Pancreas (tissue), 10 donors: ENCODE data around the gene SLC9C1. TPM values are rescaled to one million over a fixed set of nuclear protein-coding genes. Genes with fewer than 3 reads are reported as not detected.

Experiments
- ATAC-seq, 4 donors: fragments of 200-7000 bp; cut with Tn5 transposase; one replicate each; pipeline versions ENCODE4 v1.8.0 to v1.9.1; 2020; ENCODE audit warnings: mild to moderate bottlenecking in 4 of 4, moderate library complexity in 4 of 4
- DNase-seq, 6 donors: peaks; one replicate each; pipeline ENCODE4 v3.0.0-alpha.2; 2020
- FAIRE-seq: peaks from 2 replicates; lab custom pipeline; 2012; peaks lifted over from hg19 to GRCh38; lab: Jason Lieb, UNC
- H3K27ac ChIP-seq, 4 donors: fragments of 200-600 bp; sonication (generic); 1 replicate in 3 of 4; 2 replicates in 1 of 4; pipeline versions ENCODE4 v1.5.0 to v1.8.0; 2020
- H3K27me3 ChIP-seq, 4 donors: fragments of 200-600 bp; one replicate each; pipeline ENCODE4 v1.8.0; 2021
- H3K36me3 ChIP-seq, 3 donors: fragments of 200-600 bp; sonication (generic) in 1 of 3; one replicate each; pipeline versions ENCODE4 v1.5.0 to v1.8.0; 2020 to 2021
- H3K4me1 ChIP-seq, 3 donors: fragments of 200-600 bp; one replicate each; pipeline ENCODE4 v1.8.0; 2021
- H3K4me3 ChIP-seq, 4 donors: fragments of 200-600 bp; sonication (generic) in 2 of 4; one replicate each; pipeline versions ENCODE4 v1.5.0 to v1.8.0; 2020 to 2021
- H3K9me3 ChIP-seq, 4 donors: fragments of 200-600 bp; one replicate each; pipeline ENCODE4 v1.8.0; 2021
- WGBS, 2 donors: extraction: QIAGEN DNeasy Blood & Tissue Kit; methylation state at CpG; one replicate each; pipeline ENCODE4 v1.1.7; 2013; 5-methylcytosine and 5-hydroxymethylcytosine counted together
- intact Hi-C, 3 donors: fragments of 100-400 bp; cut with DNase I; formaldehyde crosslinking; loops; one replicate each; pipeline versions ENCODE4 v1.11.1 to v1.14.2; 2022
- polyA plus RNA-seq, 2 donors: library from polyadenylated mRNA; stranded (reverse); fragments of 200-250 nt; gene quantifications; one replicate each; pipeline ENCODE4 v1.2.3, GENCODE V29; 2013
- total RNA-seq, 6 donors: library from RNA; stranded (reverse); fragmentation: NEBNext Ultra II Directional in 4 of 6; extraction: Animal tissue kit (Norgen Biotek cat#: 25700) in 4 of 6; gene quantifications; one replicate each; pipeline versions ENCODE4 v1.2.1 to v1.2.4, GENCODE V29; 2021 to 2023
- TF ChIP-seq, protein P1 (sequence below), 4 donors: fragments of 200-600 bp; sonication (generic) in 3 of 4; IDR thresholded peaks; one replicate each; pipeline versions ENCODE4 v1.5.0 to v1.8.0; 2021; ENCODE audit warnings: antibody characterized with exemption in 4 of 4
- donor health status: healthy with polysubstance abuse.
- donor health status: DM: no; HTN: no; CAD: no; lungs with moderate emphysema.
- donor health status: DM: no; HTN: no; CAD: no.
- donor health status: control.
- donor health status: control.
- donor health status: Bipolar disorder and iron deficiency.
- donor health status: DM: yes; HTN: yes; CAD: no.
- donor health status: DM: no; HTN: no; CAD: no.
- donor health status: DM: no; HTN: no; CAD: no.
- donor health status: DM: yes; HTN: yes; CAD: no.

Gene SLC9C1
- total and polyA plus RNA-seq, 8 donors = 0.07 to 0.66 TPM; not detected in 6

DNA sequence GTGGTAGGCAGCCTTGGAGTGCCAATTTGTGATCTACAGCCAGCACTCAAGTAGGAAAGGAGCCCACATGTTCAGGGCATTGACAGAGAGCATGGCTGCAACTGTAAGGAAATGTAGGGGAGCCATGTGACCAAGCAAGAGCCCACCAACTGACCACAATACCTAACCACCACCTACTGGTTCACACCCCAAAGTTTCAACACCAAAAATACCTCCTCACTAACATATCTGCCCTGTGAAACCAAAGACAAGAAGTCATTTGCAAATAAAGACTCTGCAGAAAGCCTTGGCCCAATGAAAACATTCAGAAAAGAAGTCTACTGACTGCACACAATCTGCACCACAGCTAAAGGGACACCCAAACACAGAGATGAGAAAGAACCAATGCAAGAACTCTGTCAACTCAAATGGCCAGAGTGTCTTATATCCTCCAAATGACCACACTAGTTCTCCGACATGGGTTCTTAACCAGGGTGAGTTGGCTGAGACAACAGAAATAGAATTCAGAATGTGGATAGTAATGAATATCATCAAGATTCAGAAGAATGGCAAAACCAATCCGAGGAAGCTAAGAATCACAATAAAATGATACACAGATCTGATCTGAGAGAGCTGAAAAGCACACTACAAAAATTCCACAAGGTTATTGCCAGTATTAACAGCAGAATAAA lies 40.6 kb downstream of the SLC9C1 start:
- Histone ChIP-seq H3K4me3 (no peak overlapping the region), H3K36me3 (no peaks in the 10 kb centered on the region), H3K4me1 (no peaks in the 10 kb centered on the region), H3K27ac (no peak overlapping the region), H3K9me3 (no peaks in the 10 kb centered on the region), H3K27me3 (no peaks in the 10 kb centered on the region)
- DNase-seq (no peak), FAIRE-seq (no peak), ATAC-seq (no peak)
- WGBS, 2 donors = 86 to 88% methylated on average over 2 of the region's 2 CpGs
- intact Hi-C loops = no loop called here
- TF ChIP-seq, protein P1, sequence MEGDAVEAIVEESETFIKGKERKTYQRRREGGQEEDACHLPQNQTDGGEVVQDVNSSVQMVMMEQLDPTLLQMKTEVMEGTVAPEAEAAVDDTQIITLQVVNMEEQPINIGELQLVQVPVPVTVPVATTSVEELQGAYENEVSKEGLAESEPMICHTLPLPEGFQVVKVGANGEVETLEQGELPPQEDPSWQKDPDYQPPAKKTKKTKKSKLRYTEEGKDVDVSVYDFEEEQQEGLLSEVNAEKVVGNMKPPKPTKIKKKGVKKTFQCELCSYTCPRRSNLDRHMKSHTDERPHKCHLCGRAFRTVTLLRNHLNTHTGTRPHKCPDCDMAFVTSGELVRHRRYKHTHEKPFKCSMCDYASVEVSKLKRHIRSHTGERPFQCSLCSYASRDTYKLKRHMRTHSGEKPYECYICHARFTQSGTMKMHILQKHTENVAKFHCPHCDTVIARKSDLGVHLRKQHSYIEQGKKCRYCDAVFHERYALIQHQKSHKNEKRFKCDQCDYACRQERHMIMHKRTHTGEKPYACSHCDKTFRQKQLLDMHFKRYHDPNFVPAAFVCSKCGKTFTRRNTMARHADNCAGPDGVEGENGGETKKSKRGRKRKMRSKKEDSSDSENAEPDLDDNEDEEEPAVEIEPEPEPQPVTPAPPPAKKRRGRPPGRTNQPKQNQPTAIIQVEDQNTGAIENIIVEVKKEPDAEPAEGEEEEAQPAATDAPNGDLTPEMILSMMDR (IDR thresholded peaks at IDR 0.05) = no peak

DNA sequence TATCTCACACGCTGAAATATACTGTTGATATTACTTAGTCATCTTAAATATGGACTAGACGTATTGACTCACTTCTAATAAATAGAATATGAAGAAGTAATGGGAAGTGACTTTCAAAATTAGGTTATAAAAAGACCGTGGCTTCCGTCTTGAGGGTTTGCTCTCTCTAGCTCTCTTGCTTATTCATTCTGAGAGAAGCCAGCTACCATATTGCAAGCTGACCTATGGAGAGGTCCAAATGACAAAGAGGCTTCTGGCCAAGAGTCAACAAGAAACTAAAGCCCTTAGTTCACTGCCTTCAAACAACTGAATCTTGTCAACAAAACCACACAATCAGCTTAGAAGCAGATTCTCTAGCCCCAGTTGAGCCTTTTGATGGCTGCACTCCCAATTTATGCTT lies 46.1 kb downstream of the SLC9C1 start:
- Histone ChIP-seq H3K27ac (no peak overlapping the region), H3K4me1 (no peaks in the 10 kb centered on the region), H3K36me3 (no peaks in the 10 kb centered on the region), H3K27me3 (no peaks in the 10 kb centered on the region), H3K9me3 (no peaks in the 10 kb centered on the region), H3K4me3 (no peak overlapping the region)
- WGBS, 2 donors = 86 to 94% methylated on average over 4 of the region's 4 CpGs
- intact Hi-C loops = no loop called here
- TF ChIP-seq, protein P1 (IDR thresholded peaks at IDR 0.05) = no peak
- ATAC-seq = no peak
- no peak for FAIRE-seq
- no peak for DNase-seq

DNA sequence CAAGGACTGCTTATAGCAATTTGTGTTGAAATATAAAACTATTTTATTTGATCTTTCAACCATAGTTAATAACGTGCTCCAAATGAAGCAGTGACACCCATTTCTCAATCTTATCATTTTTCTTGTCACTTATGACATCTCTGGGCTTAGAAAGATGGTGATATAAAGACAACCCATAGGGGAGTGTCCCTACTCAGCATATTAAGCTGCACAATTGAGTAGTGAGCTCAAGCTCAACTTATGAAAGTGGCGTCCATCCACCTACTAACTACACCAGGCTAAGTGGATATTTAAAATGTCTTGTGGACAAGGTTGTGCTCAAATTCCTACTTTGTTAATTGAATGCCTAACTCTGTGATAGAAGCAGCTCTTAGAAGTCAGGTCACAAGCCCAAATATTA lies 46.7 kb downstream of the SLC9C1 start:
- no peak overlapping the region for H3K4me3 ChIP-seq
- FAIRE-seq (no peak), DNase-seq (no peak)

DNA sequence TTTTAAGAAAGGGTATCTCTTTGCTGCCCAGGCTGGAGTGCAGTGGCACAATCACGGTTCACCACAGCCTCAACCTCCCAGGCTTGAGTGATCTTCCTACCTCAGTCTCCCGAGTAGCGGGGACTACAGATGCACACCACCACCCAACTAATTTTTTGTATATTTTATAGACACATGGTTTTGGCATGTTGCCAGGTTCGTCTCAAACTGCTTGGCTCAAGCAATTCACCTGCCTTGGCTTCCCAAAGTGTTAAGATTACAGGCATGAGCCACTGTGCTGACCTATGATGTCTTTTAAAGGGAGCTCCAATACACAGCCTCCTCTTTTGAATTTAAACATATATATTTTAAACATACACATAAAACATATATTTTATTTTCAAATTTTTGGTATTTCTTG lies 60.9 kb downstream of the SLC9C1 start:
- no peaks in the 10 kb centered on the region for H3K36me3 ChIP-seq
- no peaks in the 10 kb centered on the region for H3K9me3 ChIP-seq
- no peaks in the 10 kb centered on the region for H3K27me3 ChIP-seq
- FAIRE-seq = no peak
- ATAC-seq = no peak
- DNase-seq = no peak
- no peaks in the 10 kb centered on the region for H3K4me1 ChIP-seq
- TF ChIP-seq, protein P1 (IDR thresholded peaks at IDR 0.05) = no peak
- H3K4me3 ChIP-seq = no peak overlapping the region
- 71 to 72% methylated on average over 4 of the region's 4 CpGs for WGBS, 2 donors
- H3K27ac ChIP-seq = no peak overlapping the region
- intact Hi-C loops = no loop called here

More for the DNA sequence above, 46.7 kb downstream of the SLC9C1 start:
- Histone ChIP-seq H3K36me3 (no peaks in the 10 kb centered on the region), H3K9me3 (no peaks in the 10 kb centered on the region), H3K27ac (no peak overlapping the region), H3K27me3 (no peaks in the 10 kb centered on the region), H3K4me1 (no peaks in the 10 kb centered on the region)
- intact Hi-C loops = no loop called here
- TF ChIP-seq, protein P1 (IDR thresholded peaks at IDR 0.05) = no peak
- no peak for ATAC-seq
- WGBS, 2 donors = 40 to 70% methylated on average over 2 of the region's 2 CpGs

DNA sequence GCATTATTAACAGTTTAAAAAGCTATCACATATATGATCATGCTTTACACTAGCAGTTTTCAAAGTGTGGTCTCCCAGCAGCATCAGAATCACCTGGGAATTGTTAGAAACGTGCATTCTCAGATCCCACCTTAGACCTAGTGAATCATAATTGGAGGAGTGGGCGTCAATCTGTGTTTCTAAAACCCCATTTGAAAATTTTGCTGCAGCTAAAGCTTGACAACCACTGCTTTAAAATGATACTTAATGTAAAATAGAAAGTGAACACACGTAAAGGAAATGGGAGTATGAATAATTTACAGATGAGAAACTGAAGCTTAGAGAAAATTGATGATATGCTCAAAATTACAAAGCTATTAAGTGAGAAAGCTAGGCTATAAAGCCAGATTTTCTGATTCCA lies 62.3 kb downstream of the SLC9C1 start:
- no peaks in the 10 kb centered on the region for H3K4me1 ChIP-seq
- H3K27me3 ChIP-seq = no peaks in the 10 kb centered on the region
- no peaks in the 10 kb centered on the region for H3K36me3 ChIP-seq
- ATAC-seq = no peak
- no peak for DNase-seq
- no peak overlapping the region for H3K27ac ChIP-seq
- WGBS, 2 donors = 75 to 79% methylated on average over 3 of the region's 3 CpGs
- no peak overlapping the region for H3K4me3 ChIP-seq
- H3K9me3 ChIP-seq = no peaks in the 10 kb centered on the region
- intact Hi-C loops = no loop called here
- FAIRE-seq = no peak
- TF ChIP-seq, protein P1 (IDR thresholded peaks at IDR 0.05) = no peak
